Endodermal cell (in vitro differentiated cells): ENCODE results near the gene BIRC6. TPM values are rescaled to one million over a fixed set of nuclear protein-coding genes. Genes with fewer than 3 reads are reported as not detected.

ENCODE experiments used
- DNase-seq: peaks from one replicate; pipeline ENCODE4 v3.0.0-alpha.2; 2017
- H3K27ac ChIP-seq: 2 replicates; pipeline ENCODE4 v1.5.1; 2013; ENCODE audit warnings: mild to moderate bottlenecking, low read depth, low read length, moderate library complexity
- H3K27me3 ChIP-seq: 2 replicates; pipeline ENCODE4 v1.6.1; 2013; ENCODE audit warnings: mild to moderate bottlenecking, low read length, moderate library complexity; ENCODE audit not compliant: insufficient read depth, control insufficient read depth, poor library complexity, severe bottlenecking
- H3K36me3 ChIP-seq: 2 replicates; pipeline ENCODE4 v1.7.0; 2013; ENCODE audit warnings: mild to moderate bottlenecking, low read length, moderate library complexity; ENCODE audit not compliant: control insufficient read depth, insufficient read depth
- H3K4me1 ChIP-seq: one replicate; pipeline ENCODE4 v1.7.0; 2013; ENCODE audit warnings: low read length; ENCODE audit not compliant: control insufficient read depth, insufficient read depth
- H3K4me3 ChIP-seq: 2 replicates; pipeline ENCODE4 v1.5.1; 2013; ENCODE audit warnings: mild to moderate bottlenecking, low read length, moderate library complexity
- H3K9ac ChIP-seq: 2 replicates; pipeline ENCODE4 v1.6.1; 2013; ENCODE audit warnings: mild to moderate bottlenecking, low read length, moderate library complexity; ENCODE audit not compliant: poor library complexity, severe bottlenecking; ENCODE audit errors: extremely low read depth
- H3K9me3 ChIP-seq: 2 replicates; pipeline ENCODE4 v1.6.1; 2013; ENCODE audit warnings: mild to moderate bottlenecking, low read length, moderate library complexity; ENCODE audit not compliant: control insufficient read depth
- H3K27ac Mint-ChIP-seq: 2 replicates; pipeline ENCODE4 v1.8.0; 2020; ENCODE audit warnings: mixed read lengths
- H3K27me3 Mint-ChIP-seq: 2 replicates; pipeline ENCODE4 v1.8.0; 2021; ENCODE audit warnings: mild to moderate bottlenecking, mixed read lengths; ENCODE audit not compliant: insufficient read depth
- H3K36me3 Mint-ChIP-seq: 2 replicates; pipeline ENCODE4 v1.8.0; 2020; ENCODE audit warnings: low read depth, mixed read lengths
- H3K4me1 Mint-ChIP-seq: 2 replicates; pipeline ENCODE4 v1.8.0; 2020; ENCODE audit warnings: mixed read lengths
- H3K4me3 Mint-ChIP-seq: 2 replicates; pipeline ENCODE4 v1.8.0; 2020; ENCODE audit warnings: mild to moderate bottlenecking, moderate library complexity, mixed read lengths
- H3K9me3 Mint-ChIP-seq: 2 replicates; pipeline ENCODE4 v1.8.0; 2020; ENCODE audit warnings: mild to moderate bottlenecking, mixed read lengths
- CTCF ChIP-seq: fragments of 200-600 bp; sonication (generic); conservative IDR thresholded peaks from 2 replicates; pipeline ENCODE4 v1.5.0; 2021; ENCODE audit warnings: antibody characterized with exemption, mild to moderate bottlenecking
- WGBS, 2 experiments: methylation state at CpG; one replicate each; pipeline versions ENCODE4 v1.1.5 to v1.1.7; 2013; ENCODE audit warnings: missing lambda C conversion rate in 2 of 2, mixed read lengths in 1 of 2; ENCODE audit not compliant: insufficient coverage in 1 of 2, insufficient read length in 1 of 2; 5-methylcytosine and 5-hydroxymethylcytosine counted together
- total RNA-seq, 2 donors: library from RNA; stranded (reverse); fragmentation: NEBNext Ultra II Directional in 1 of 2; extraction: Animal tissue kit (Norgen Biotek cat#: 25700) in 1 of 2; gene quantifications; 2 replicates in 1 of 2; 3 replicates in 1 of 2; pipeline ENCODE4 v1.2.1, GENCODE V29; 2021

The BIRC6 gene
- total RNA-seq, 2 donors from 2014 or later = 84.6 to 111 TPM

- peaks cover 2% of the 10 kb centered on the region for H3K4me1 Mint-ChIP-seq
- no peak for TF ChIP-seq CTCF
- no peaks in the 10 kb centered on the region for H3K27me3 Mint-ChIP-seq
- no peak overlapping the region for H3K9ac ChIP-seq
- 93 to 100% methylated on average over 1 to 3 of the region's 3 CpGs for WGBS, 2 experiments
- H3K9me3 Mint-ChIP-seq = no peaks in the 10 kb centered on the region
- H3K4me1 ChIP-seq = no peaks in the 10 kb centered on the region
- no peak for DNase-seq
- H3K27ac Mint-ChIP-seq = no peak overlapping the region
- H3K36me3 ChIP-seq = peaks cover 41% of the 10 kb centered on the region
- H3K9me3 ChIP-seq = peaks cover 6% of the 10 kb centered on the region
- peaks cover 53% of the 10 kb centered on the region for H3K36me3 Mint-ChIP-seq
- no peak overlapping the region for H3K4me3 ChIP-seq
- H3K27me3 ChIP-seq = no peaks in the 10 kb centered on the region
- no peak overlapping the region for H3K4me3 Mint-ChIP-seq
- H3K27ac ChIP-seq = no peak overlapping the region
Observed at GRCh38 chr2:32572030-32572429, 215.2 kb downstream of the BIRC6 start.

GRCh38 chr2:32572737-32573136 lies 215.9 kb downstream of the BIRC6 start:
- Histone ChIP-seq H3K27me3 (no peaks in the 10 kb centered on the region), H3K27ac (no peak overlapping the region), H3K9me3 (peaks cover 6% of the 10 kb centered on the region), H3K9ac (no peak overlapping the region), H3K36me3 (peaks cover 41% of the 10 kb centered on the region), H3K4me3 (no peak overlapping the region), H3K4me1 (no peaks in the 10 kb centered on the region)
- no peak for TF ChIP-seq CTCF
- no peaks in the 10 kb centered on the region for H3K27me3 Mint-ChIP-seq
- H3K36me3 Mint-ChIP-seq = peaks cover 47% of the 10 kb centered on the region
- no peaks in the 10 kb centered on the region for H3K9me3 Mint-ChIP-seq
- peaks cover 2% of the 10 kb centered on the region for H3K4me1 Mint-ChIP-seq
- no peak for DNase-seq
- H3K4me3 Mint-ChIP-seq = no peak overlapping the region
- 84 to 88% methylated on average over 1 to 2 of the region's 2 CpGs for WGBS, 2 experiments
- H3K27ac Mint-ChIP-seq = no peak overlapping the region

- no peaks in the 10 kb centered on the region for H3K4me1 ChIP-seq
- H3K4me3 Mint-ChIP-seq = no peak overlapping the region
Observed at GRCh38 chr2:32591669-32592463, 235.0 kb downstream of the BIRC6 start.

More at GRCh38 chr2:32591669-32592463, 235.0 kb downstream of the BIRC6 start:
- Histone ChIP-seq H3K9me3 (no peaks in the 10 kb centered on the region), H3K27ac (no peak overlapping the region), H3K36me3 (peaks cover 32% of the 10 kb centered on the region), H3K4me3 (no peak overlapping the region), H3K9ac (no peak overlapping the region), H3K27me3 (no peaks in the 10 kb centered on the region)
- no peak for TF ChIP-seq CTCF
- no peaks in the 10 kb centered on the region for H3K9me3 Mint-ChIP-seq
- DNase-seq = no peak
- peaks cover 13% of the 10 kb centered on the region for H3K4me1 Mint-ChIP-seq
- WGBS, 2 experiments = 92% methylated on average over 3 of the region's 3 CpGs; no CpG with 5 or more reads in 1 of the 2 experiments
- peak overlapping the region; percentile 77 for H3K27ac Mint-ChIP-seq
- peaks cover 15% of the 10 kb centered on the region for H3K36me3 Mint-ChIP-seq
- H3K27me3 Mint-ChIP-seq = no peaks in the 10 kb centered on the region
